Eye (tissue), 1 donor: ENCODE data around the gene C3orf22.
"Not testable (repeated sequence)": the region's sequence is repeated elsewhere in the genome, so short reads cannot be mapped to it uniquely, and the experiment has no call there.

ENCODE experiments used
- DNase-seq: peaks from one replicate; pipeline ENCODE4 v3.0.0-alpha.2; 2015

The C3orf22 gene

DNA sequence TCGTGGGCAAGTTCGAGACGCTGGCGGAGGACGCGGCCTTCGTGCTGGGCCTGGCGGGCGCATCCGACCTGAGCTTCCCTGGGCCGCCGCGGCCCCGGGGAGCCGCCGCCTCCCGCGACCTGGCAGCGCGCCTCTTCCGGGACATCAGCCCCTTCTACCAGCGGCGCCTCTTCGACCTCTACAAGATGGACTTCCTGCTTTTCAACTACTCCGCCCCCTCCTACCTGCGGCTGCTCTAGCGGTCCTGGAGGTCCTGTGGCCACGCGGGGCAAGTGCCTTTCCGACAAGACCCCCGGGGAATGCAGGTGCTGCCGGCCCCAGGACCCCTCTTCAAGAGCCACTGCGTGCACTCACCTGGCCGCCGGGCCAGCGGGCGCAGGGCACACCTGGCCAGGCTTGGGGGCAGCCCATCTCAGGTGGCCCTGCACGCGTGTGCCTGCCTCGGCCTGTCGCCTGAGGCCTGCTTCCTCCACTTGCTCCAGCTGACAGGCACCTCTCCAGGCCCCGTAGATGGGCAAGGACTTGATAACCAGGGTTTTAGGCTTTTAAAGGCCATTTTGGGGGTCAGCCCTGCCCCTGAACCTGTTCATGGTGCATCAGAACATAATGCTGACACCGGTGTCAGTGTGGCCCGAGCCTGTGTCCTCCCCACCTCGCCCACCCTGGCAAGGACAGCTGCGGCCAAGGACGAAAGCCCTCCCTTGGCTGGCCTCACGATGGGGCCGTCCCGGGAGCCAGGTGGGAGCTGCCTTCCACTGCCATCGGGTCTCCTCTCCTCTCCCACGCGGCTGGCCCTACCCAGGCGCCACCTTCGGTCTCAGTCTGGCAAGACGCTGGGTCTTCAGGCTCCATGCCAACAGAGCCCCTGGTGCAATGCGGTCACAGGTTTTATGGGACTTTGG lies 16.1 kb downstream of the C3orf22 start:
- DNase-seq, result no peak

GRCh38 chr3:126541628-126542339 lies 16.9 kb downstream of the C3orf22 start:
- peak; percentile 43 for DNase-seq

- DNase-seq, result no peak
Observed at GRCh38 chr3:126540951-126541627, 17.6 kb downstream of the C3orf22 start.

- DNase-seq, result peak; percentile 65
Observed at GRCh38 chr3:126540342-126540849, 18.3 kb downstream of the C3orf22 start.

- DNase-seq, result no peak
Observed at GRCh38 chr3:126539558-126540250, 19.0 kb downstream of the C3orf22 start.

DNA sequence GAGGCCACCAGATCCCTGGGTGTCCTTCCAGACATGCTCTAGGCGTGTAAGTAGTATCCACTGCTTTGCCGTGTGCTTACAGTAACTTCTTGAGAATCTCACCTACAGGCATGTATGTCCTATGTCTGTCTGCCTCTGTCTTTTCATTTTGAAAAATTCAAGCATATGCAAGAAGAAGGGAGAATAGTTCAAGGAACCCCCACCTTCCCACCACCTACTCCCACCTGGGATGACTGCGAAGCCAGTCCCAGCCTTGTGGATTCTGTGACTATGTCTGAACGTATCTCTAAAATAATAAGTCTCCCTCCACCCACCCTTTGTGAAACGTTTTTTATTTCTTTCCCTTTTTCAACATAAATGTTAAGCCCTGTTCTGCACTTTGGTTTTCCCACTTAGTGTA lies 19.8 kb downstream of the C3orf22 start:
- DNase-seq, result no peak

- DNase-seq, result no peak
Observed at GRCh38 chr3:126538316-126538715, 20.4 kb downstream of the C3orf22 start.

DNA sequence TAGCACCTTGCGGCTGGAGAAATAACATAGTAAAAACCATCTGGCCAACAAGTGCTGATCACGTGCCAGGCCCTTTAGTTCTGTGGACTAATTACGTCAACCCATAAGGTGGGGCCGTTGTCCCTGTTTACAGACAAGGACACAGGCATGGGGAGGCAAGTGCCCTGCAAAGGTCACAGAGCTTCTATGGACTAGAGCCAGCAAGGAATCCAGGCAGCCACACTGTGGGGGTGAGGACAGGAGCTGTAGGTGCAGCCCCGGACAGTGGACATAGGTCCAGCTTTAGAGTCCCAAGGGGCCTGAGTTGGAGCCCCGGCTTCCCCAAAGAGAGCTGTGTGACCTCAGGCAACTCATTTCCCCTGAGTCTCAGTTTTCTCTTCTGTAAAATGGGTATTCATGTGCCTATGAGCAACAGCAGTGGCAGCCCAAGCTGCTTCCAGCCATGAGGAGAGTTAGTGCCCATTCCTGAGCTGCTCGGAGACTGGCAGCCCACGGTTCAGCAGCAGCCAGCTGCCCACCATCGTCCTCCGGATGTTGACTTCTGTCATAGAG lies 20.9 kb downstream of the C3orf22 start:
- DNase-seq, result no peak

- no peak for DNase-seq
Observed at GRCh38 chr3:126537116-126537729, 21.5 kb downstream of the C3orf22 start.

DNA sequence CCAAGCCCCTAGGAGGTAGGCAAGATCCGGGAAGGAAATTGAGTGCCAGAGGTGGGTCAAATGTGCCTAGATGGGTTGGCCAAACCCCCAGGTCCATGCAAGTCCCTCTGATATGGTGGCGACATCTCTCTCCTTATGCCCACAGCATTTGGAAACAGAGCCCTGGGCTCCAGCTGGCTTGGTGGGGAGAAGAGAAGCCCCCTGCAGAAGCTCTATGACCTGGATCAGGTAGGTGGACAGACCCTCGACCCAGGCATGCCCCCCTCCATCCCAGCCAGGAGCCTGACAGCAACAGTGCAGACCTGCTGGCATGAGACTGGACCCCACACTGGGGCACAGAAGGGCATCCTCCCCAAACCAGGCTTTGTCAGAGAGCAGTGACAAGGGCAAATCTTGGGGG lies 22.6 kb downstream of the C3orf22 start:
- no peak for DNase-seq

DNA sequence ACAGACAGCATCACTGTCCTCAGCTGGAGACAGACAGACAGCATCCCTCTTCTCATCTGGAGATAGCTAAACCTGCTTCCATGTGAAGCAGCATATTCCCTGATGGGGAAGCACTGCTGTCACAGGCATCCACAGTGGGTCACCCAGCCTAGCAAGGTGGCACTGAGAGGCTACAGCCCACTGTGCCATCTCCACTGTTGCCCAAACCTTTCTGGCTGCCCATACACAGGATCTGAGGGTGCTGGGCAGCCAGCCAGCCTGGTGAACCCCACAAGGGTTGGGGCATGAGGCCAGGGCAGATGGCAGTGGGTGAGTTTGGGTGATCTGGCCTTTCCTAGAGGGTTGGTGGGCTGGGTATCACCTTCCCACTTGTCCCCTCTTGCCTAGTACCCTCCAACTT lies 23.1 kb downstream of the C3orf22 start:
- no peak for DNase-seq

DNA sequence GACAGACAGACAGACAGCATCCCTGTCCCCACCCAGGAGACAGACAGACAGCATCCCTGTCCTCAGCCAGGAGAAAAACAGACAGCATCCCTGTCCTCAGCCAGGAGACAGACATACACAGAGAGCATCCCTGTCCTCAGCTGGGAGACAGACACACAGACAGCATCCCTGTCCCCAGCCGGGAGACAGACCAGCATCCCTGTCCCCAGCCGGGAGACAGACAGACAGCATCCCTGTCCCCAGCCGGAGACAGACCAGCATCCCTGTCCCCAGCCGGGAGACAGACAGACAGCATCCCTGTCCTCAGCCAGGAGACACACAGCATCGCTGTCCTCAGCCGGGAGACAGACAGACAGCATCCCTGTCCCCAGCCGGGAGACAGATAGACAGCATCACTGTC lies 24.0 kb downstream of the C3orf22 start:
- not testable (repeated sequence) for DNase-seq

GRCh38 chr3:126533506-126533905 lies 25.2 kb downstream of the C3orf22 start:
- DNase-seq, result no peak

- DNase-seq, result no peak
Observed at GRCh38 chr3:126531051-126531330, 27.7 kb downstream of the C3orf22 start.

DNA sequence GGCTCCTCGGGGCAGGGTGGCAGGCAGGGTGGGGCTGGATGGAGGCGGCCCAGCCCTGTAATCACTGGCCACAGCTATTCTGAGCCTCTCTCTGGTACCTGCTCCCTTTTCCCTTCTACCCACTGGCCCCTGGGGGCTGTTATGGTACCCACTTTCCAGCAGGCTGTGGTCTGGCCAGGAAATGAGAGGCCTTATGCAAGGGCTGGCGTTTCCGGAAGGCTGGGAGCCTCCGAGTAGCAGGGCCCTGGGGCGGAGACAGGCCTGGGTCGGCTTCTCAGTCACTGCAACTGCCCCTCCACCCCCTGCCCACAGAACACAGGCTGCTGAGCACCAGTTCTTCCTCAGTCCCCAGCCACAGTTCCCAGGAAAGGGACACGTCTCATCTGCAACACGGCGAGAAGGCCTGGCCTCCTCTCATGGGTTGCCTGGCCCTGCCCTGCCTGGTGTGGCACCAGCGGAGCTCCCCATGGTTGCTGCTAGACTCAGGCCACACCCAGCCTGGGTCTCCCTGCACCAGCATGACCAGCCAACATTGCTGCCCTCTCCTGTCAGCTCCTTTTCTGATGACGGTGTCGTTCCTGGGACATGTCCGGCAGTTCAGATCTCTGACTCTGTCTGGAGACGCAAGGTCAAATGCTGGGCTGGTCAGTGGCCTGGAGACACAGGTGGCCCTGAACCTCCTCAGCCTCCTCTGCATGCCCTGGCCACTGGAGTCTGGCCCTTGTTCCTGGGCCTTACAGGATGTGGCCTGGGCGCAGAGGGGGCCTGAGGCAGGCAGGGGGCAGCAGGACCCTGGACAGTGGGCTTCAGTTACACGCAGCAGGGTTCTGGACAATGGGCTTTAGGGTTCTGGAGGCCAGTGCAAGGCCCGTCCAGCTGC lies 28.3 kb downstream of the C3orf22 start:
- DNase-seq, result no peak

DNA sequence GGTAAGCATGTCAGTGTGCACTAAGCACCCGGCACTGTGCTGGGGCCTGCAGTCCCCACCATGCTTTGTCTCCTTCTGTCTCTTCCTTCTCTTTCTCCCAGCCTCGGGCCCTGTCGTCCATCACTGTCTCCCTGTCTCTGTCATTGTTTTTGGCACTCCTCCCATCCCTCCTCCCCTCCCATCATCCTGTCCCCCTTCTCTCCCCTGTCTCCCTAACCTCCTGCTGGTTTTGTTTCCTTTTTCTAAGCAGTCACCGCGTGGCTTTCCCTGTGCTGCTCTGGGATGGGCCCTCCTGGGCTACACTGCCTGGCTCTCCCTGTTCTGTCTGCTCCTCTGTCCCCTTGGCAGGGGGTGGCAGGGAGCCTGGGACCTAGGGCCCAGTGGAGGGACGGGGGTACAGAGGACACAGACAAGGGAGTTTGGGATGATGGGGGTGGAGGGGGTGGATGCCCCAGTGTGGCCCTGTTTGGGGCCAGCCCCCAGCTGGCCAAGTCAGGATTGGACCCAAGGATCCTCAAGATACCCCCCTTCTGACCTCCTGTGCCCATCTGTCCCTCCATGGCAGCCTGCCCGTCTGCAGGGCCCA lies 29.1 kb downstream of the C3orf22 start:
- no peak for DNase-seq

DNA sequence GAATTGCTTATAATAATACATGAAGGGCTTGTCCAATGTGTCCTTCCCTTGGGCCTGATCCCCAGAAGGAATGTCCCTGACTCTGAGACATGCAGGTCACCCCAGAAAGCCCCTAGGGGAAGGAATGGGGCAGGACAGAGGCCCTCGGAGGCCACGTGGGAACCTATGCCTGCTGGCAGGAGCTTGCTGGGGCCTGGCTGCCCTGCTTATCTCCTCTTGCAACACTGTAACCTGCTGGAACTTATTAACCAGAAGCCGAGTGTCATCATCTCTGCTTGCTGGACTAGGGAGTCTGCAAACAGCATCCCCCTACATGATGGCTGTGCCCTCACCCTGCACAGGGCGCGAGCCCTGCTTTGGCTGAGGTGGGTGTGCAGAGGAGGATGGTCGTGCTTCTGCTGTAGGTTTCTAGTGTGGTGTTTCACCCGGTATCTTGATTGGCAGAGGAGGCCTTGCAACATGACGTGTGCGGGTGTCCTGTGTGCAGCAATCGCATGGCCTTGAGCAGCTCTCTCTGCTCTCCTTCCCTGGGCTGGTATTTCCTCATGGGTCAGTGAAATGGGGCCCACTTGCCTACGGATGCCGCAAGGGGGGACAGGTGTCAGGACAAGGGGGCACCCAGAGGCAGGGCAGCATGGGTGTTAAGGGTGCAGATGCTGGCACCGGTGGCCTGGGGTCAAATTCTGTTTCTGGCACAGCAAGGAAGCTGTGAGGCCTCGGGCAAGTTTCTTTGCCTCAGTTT lies 29.8 kb downstream of the C3orf22 start:
- DNase-seq, result no peak

GRCh38 chr3:126528419-126528799 lies 30.3 kb downstream of the C3orf22 start:
- no peak for DNase-seq

GRCh38 chr3:126527455-126528211 lies 31.1 kb downstream of the C3orf22 start:
- no peak for DNase-seq
